NCI-H226 (cell line): ENCODE results near the gene TRABD.

Experiments
- DNase-seq: peaks from one replicate; pipeline ENCODE4 v3.0.0-alpha.2; 2015

The TRABD gene

DNA sequence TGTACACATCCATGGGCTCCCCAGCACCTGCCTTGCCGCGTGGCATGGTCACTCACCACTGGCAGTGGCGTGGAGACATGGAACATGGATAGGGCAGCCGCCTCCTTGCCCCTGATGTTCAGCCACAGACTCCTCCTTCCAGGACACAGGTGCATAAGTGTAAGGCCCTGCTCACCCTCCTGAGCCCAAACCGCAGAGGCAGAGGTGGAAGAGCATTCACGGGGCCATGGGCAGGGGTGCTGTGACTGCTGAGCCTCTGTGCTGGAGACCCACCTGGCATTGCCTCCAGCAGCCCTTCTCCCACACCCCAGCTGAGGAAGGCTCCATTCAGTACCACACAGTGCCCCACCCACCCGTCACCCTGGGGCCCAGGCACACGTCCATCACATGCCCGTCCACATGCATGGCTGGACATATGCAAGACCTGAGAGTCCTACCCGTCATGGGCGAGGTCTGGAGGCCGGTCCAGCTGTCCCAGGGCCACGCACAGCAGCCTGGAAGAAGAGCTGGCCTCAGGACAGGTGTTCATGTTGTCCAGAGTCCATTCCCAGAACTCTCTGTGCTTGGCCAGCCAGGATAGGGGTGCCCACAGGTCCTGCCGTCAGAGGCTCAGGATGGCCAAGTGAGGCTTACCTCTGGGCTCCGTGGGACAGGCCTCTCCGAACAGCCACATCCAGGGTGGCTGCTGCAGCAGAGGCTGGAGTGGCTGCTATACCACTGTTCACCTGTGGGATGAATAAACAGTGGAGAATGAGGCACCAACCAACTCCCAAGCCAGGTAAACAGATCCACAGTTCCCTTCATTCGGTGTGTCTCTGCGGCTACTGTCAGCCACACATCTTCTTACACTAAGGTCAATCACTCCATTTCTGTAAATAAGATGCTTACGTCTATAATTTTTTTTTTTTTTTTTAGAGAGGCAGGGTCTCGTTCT is 60.8 kb downstream of the TRABD start:
- DNase-seq = no peak

DNA sequence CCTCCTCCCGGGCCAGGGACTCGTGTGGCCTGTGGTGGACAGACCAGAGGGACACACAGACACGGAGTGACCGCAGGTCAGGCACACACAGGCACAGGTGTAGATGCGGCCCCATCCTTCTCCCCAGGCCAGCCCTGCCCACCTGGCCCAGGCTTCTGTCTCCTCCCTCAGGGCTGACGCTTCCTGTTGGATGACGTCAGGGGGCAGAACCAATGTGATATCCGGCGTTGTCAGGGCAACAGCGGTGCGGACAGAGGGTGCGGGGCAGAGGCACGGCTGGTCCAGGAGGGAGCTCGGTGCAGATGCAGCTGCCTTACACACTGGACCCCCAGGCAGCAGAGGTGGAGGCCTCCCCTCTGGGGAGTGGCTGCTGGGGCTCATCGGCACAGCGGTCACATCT is 62.0 kb downstream of the TRABD start:
- DNase-seq = peak; percentile 65

DNA sequence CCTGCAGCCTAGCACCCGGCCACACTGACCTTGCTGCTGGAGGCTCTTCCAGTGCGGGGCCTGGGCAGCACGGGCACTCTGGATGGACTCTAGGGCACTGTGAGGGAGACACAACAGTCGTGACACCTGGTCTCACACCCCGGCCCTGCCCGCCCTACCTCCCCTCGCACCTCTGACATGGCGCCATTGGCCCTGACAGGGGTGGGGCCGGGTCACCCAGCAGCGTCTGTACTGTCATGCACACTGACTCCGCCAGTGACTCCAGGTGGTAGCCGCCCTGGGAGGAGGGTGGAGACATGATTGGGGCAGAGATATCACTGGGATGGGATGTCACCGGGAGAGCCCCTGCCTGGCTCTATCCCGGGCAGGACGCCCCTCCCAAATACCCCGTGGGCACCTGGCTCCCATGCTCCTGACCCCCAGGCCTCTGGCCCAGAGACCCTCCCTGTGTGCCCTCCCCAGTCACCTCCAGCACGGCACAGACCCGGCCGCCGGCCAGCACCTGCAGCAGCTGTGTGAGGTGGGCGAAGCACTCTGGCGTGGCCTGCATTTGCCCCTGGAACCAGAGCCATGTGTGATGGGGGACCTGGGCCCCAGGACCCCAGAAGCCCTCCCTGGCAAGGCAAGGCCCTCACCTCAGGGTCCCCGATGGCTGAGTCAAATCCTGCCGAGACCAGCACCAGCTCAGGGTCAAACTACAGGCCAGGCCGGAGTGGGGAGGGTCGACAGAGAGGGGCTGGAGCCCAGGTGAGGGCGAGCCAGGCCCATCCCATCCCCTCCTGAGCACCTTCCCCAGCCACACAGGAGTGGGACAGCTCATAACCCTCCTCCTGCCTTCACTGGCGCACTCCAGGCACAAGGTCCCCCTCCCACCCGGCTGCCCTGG is 62.7 kb downstream of the TRABD start:
- DNase-seq = no peak
